ENCODE data around the gene UMODL1.

UMODL1 gene

GRCh38 chr21:42096566-42096965 lies 25.4 kb downstream of the UMODL1 start:
- DNase-seq (ENCODE audit: low read depth, low spot score): no peak

GRCh38 chr21:42097274-42097673 lies 26.2 kb downstream of the UMODL1 start:
- DNase-seq (ENCODE audit: low read depth, low spot score): no peak

GRCh38 chr21:42097860-42098454 lies 26.8 kb downstream of the UMODL1 start:
- DNase-seq (ENCODE audit: low read depth, low spot score): peak; percentile 85

- DNase-seq (ENCODE audit: low read depth, low spot score): no peak
Measured at GRCh38 chr21:42098957-42099505, 27.9 kb downstream of the UMODL1 start.

GRCh38 chr21:42101246-42101645 lies 30.1 kb downstream of the UMODL1 start:
- no peak for DNase-seq (ENCODE audit: low read depth, low spot score)

- DNase-seq (ENCODE audit: low read depth, low spot score): no peak
Measured at GRCh38 chr21:42102076-42102475, 31.0 kb downstream of the UMODL1 start.

GRCh38 chr21:42102526-42102925 lies 31.4 kb downstream of the UMODL1 start:
- DNase-seq (ENCODE audit: low read depth, low spot score): no peak

GRCh38 chr21:42102991-42103390 lies 31.9 kb downstream of the UMODL1 start:
- no peak for DNase-seq (ENCODE audit: low read depth, low spot score)

GRCh38 chr21:42103843-42104242 lies 32.7 kb downstream of the UMODL1 start:
- DNase-seq (ENCODE audit: low read depth, low spot score): no peak

GRCh38 chr21:42105476-42106315 lies 34.6 kb downstream of the UMODL1 start:
- DNase-seq (ENCODE audit: low read depth, low spot score): no peak

- no peak for DNase-seq (ENCODE audit: low read depth, low spot score)
Measured at GRCh38 chr21:42106425-42106824, 35.3 kb downstream of the UMODL1 start.

- no peak for DNase-seq (ENCODE audit: low read depth, low spot score)
Measured at GRCh38 chr21:42107177-42107880, 36.2 kb downstream of the UMODL1 start.

GRCh38 chr21:42107881-42108553 lies 36.9 kb downstream of the UMODL1 start:
- DNase-seq (ENCODE audit: low read depth, low spot score): no peak

GRCh38 chr21:42108554-42109340 lies 37.6 kb downstream of the UMODL1 start:
- no peak for DNase-seq (ENCODE audit: low read depth, low spot score)

GRCh38 chr21:42109473-42109872 lies 38.4 kb downstream of the UMODL1 start:
- DNase-seq (ENCODE audit: low read depth, low spot score): no peak

GRCh38 chr21:42109873-42110525 lies 38.9 kb downstream of the UMODL1 start:
- DNase-seq (ENCODE audit: low read depth, low spot score): no peak

GRCh38 chr21:42110691-42111469 lies 39.8 kb downstream of the UMODL1 start:
- DNase-seq (ENCODE audit: low read depth, low spot score): no peak

GRCh38 chr21:42111470-42111743 lies 40.3 kb downstream of the UMODL1 start:
- no peak for DNase-seq (ENCODE audit: low read depth, low spot score)

GRCh38 chr21:42111811-42112210 lies 40.7 kb downstream of the UMODL1 start:
- DNase-seq (ENCODE audit: low read depth, low spot score): no peak

GRCh38 chr21:42112238-42112637 lies 41.1 kb downstream of the UMODL1 start:
- DNase-seq (ENCODE audit: low read depth, low spot score): no peak
